Measurements from ENCODE around the gene CDH8.

The CDH8 gene

DNA sequence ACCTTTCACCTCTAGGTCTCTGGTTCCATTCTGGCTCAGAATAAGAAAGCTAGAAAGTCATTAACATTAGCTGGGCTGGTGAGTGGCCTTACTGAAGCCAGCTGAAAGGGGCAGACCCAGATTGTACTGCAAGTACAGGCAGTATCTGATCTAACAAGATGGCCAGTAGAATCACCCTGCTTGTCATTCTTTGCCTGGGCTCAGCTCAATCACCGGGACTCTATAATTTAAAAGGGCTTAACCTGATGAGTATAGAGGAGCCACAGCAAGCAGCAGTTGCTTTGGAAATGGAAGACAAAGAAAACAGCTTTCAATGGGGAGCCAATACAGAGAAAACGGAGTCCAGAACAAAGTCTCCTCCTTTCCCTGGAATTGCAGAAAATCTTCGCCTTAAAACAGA is 13.6 kb downstream of the CDH8 start:
- DNase-seq: no peak

DNA sequence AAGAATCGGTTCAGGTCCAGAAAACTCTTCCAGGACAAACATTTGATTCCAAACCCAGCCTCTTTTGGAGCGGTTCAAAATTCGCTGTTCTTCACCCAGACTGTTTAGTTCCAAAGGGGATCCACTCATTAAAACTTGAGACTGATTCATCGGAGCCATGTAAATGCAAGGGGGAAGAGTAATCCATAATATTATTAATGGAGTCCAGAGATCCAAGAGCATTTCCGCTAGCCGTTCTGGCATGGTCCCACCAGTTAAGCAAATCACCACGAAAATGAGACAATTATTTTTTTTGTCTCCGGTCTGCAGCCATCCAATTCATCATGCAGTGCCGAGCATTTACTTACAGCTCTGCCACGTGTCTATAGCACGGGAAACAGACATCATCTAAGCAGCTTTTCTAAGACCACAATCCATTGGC is 15.1 kb downstream of the CDH8 start:
- DNase-seq: no peak

DNA sequence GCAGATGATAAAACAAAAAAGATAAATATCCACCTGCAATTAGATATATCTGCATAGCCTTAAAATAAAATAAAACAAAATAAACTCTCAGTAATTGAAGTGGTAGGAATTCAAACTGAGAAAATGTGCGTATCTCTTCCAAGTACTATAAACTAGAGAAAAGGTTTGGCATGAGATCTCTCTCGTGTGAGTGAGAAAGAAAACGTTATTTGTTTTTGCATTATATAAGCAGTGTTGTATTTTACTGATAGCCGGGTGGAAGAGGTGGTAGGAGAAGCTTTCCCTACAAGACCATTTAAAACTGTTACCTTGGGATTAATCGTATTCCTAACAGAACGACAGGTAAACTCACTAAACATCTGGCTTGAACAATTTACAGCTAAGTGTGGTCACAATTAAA is 15.6 kb downstream of the CDH8 start:
- DNase-seq: no peak

DNA sequence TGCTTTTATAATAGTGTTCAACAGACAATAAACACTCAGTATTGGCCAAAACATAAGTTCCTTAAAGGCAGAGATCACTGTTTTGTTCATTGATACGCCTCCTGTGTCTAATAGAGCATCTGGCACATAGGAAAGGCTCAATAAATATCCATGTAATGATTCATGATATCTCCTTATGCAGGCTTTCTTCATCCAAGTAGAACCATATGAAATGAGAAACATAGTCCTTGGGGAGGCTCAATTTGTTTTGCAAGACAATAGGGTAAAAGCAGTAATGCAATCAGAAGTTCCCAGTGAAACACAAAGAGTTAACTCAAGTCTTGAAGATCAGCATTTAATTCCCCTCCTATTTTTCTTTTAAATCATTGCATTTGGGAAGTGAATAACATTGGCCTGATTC is 16.4 kb downstream of the CDH8 start:
- DNase-seq: no peak

DNA sequence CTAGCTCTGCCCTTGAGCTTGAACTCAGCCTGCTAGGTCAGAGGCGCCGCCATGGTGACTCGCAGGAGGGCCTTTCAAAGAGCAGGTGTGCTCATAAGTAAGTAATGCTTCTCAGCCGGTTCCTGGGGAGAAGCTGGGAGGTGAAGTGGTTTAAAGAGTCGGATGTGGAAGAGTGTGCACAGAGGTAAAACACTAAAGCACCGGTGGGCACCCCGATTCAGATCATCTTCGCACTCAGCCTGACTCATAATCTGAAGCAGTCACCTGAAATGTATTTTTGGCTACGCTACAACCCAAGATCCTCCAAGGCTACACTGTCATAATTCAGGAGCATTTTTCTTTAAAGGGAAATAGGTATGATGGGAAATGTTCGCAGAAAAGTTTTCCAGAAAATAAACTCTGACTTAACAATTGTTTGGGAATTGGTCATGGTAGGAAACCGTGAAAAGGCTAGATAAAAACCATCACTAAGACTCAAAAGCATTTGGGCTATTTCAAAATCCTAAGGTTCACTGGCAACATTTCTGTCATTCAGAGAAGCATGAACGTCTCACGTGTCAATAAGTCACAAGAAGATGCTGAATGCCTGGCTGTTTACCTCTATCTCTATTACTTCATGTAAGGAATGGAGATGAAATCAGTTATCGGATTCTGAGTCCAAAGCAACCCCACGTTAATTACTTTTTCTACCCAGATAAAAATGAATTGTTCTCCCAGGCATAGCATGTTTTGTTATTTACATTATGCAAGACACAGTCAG is 17.8 kb downstream of the CDH8 start:
- DNase-seq: no peak

DNA sequence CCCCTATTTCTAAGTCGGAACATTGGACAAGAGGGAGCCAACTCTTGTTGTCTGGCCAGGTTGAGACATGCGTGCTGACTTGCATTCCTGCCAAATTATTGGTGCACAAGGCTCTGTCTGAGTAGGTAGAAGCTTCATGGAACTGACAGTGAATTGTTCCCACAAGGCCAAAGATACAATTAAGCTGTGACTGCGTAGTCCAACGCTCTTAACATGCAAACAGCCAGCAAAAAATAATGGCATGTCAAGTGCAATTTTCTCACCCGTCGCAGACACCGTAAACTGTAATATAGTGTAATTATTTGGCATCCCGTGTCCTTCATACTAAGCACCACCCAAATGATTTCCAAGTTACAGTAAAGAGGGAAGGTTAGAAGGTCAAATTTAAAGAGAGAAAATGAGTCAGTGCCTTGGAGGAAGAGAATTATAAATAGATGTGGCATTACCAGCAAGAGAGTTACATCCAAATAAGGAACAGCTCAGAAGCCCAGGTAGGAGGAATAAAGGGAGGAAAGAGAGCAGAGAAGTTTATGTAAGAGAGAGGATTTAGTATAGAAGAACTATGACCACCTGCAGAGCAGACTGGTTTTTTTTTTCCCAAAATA is 21.8 kb downstream of the CDH8 start:
- peak; percentile 30 for DNase-seq

DNA sequence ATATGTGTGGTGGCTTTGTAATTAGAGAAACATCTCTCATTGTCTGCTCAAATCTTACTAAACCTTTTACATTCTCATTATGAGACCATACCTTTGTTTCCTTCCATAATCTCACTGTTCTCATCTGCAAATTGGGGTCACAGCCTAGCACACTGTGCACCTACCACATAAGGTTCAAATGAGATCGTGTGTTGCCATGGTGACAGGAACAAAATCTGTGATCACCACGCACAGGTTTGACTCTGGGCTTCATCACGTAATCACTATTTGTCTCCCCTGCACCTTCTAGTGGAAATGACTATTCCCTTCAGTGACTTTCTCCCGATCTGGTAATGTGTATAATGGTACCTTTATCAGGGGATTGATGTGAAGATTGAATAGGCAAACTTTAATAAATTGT is 26.1 kb downstream of the CDH8 start:
- DNase-seq: no peak

DNA sequence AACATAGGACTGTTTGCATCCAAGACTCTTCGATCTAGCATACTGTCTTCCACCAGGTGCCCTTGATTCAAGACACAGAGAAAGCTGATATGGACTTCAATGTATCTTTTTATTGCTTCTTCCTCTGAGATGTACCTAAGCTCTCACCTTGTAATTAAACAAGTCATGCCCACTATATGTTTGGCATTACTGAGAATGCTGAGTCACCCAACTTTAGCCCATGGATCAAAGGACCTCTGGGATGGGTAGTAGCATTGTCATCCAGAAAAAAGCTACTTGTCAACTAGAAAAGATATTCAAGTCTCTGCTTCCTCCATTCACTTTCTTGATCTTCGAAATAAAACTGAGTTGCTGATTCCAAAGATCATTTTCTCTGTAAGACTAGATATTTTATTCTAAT is 37.8 kb downstream of the CDH8 start:
- DNase-seq: no peak

DNA sequence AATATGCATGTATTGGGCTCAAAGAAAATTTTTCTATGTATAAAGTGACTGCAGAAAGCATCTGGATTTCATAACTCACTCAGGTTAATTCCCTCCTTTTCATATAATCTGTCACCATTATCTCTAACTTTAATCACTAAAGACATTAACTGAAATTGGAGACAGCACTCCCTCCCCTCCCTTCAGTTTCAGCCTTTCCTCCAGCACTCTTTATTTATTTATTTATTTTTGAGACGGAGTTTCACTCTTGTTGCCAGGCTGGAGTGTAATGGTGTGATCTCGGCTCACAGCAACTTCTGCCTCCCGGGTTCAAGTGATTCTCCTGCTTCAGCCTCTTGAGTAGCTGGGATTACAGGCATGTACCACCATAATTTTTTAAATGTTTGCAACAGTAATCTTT is 43.1 kb downstream of the CDH8 start:
- no peak for DNase-seq

DNA sequence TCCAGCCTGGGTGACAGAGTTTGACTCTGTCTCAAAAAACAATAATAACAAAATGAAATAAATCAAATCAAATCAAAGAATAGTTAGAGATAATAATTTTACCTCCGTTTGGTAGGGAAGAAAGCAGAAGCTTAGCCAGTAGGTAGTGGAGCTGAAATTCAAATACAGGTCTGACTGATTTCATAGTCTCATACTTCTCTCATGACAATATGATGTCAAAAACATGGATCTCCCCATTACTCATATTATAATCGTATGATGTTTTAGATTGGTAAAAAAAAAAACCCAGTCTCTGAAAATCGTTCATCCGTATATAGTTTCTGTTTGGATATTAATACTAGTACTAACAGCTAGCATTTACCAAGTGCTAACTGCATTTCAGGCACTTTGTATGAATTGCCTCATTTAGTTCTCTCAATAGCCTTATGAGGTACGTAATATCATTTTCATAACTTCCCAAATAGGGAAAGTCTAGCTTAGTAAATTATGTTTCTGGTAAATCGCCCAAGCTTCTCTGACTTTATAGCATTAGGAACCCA is 48.7 kb downstream of the CDH8 start:
- no peak for DNase-seq

DNA sequence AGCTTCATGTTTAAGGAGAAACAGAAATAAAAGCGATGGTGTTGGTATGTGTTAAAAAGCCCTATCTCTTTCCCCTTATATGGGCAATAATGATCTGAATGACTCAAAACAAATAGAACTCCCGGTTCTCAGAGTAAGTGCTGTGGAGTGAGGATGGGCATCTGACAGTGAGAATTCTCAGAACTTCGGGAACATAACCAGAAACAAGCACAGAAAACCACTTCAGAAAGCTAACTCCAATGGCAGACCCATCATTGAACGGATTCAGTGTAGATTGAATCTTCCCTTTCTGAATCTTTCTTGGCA is 67.2 kb downstream of the CDH8 start:
- DNase-seq: no peak

DNA sequence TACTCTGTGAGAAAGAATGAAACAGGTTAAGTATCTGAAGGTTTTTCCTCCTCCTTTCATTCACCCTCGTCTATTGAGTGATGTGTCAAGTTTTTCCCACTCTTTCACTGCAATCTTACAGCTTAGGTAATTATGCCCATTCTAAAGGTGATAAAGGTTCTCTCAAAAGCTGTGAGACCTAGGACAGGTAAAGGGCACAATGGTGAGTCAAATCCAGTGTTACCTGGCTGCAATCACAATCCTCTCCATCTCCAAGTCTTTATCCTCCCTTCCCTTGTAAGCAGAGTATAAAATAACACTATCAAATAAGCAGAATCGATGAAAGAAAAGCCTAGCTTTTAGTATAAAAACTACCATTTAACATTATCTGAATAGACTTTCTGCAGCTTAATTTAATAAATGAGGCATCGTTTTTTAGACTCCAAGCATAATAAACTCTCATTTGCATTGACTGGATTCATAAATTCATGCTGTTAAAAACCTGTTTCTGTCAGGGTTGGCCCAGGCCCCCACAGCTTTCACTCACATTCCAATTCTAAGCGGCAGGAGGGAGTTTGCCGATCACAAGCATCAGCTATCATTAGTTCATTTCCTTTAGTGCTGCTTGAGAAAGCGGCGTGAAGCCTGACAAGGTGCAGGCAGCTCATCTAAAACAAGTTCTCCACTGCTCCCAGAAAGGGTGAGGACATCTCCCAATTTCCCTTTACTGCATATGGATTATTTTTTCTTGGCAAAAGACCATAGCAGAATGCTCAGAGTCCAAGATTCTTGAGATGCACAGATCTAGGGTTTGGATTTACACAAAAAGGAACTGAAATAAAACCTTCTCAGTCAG is 67.8 kb downstream of the CDH8 start:
- no peak for DNase-seq

DNA sequence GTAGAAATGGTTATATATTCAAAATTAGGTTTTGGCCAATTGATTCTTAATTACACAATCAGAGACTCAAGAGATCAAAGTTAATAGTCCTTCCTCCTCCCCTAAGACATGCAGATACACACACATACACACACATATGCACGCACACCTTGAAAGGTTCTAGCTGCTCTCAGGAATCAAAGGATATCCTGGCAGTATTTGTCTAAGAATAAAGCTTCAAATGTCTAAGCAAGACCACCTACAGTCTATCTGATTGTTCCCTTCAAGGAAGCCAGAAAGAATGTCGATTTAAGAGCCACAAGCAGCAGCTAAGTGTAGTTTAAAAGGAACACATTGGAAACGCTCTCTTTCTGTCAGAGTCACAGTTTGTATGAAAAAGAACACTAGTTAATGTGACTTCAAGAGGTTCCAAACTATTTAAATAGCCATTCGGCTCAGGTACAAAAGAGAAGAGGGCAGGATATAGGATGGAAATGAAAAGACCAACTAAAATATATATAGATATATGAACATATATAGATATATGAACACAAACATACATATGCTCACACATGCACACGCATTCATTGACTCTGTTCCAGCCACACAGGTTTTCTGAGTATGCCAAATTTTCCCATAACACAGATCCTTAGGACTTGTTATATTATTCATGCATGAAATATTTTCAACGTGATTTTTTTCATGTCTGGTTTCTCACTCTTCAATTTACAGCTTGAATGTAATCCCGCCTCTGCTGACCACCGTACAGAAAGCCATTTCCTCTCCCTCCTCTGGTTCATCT is 79.0 kb downstream of the CDH8 start:
- DNase-seq: no peak

DNA sequence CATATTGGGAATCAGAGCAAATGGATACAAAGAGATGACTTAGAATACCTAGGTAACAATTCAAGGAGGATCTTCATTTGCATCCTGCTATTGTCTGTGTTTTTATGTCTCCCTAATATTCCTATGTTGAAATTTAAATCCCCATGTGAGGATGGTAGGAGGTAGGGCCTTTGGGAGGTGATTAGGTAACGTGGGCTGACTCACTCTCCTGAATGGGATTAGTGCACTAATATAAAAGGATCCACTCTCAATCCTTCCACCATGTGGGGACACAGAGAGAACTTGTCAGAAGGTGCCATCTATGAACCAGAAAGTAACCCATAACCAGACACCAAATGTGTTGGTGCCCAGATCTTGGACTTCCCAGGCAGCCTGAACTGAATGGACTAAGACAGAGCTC is 83.4 kb downstream of the CDH8 start:
- DNase-seq: no peak

DNA sequence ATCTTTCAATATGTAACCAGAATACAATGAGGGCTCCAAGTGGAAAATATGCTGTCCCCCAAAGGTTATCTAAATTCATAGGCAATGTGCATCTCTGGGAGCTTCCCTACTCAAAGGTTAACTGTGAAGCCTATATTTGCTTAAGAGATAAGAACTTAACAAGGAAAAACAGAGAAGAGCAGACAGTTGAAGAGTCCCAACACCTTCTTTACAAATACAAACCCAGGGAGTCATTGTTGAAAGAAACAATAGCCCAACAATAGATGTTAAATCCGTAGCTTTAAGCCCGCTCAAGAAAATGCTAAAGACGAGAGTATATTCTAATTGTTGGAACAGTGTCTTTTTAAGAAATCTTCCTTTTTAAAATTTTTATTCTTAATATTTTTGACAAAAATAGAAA is 87.8 kb downstream of the CDH8 start:
- DNase-seq: no peak

DNA sequence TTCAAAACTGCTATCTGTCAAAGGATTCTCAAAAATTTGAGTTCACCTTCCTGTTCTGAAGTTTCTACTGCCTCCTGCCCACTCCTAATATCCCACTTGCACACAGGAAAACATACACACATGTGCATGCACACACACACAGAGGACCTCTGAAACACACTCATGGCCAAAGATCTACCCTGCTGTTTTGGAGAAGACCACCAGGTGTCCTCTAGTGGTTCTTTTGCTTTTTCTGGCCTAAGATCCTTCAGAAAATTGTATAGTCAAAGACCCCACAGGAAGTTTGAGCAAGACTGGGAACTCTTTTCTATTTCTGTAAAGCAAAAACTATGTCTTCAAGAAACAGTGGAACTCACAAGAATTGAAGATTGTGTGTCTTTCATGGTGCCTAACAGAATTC is 90.2 kb downstream of the CDH8 start:
- DNase-seq: no peak

DNA sequence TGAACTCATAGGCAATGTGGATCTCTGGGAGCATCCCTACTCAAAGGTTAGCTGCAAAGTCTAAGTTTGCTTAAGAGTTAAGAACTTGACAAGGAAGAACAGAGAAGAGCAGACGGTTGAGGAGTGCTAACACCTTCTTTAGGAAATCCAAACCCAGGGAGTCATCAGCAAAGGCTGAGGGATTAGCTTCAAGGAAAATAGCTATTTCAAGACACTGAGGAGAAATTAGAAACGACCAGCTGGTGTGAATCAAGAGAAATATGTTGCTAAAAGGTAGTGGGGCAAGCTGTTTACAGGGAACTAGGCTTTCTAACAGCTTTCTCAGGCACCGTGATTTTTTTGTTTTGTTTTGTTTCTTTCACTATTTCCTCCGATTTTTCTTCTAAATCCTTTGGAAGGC is 90.7 kb downstream of the CDH8 start:
- no peak for DNase-seq

DNA sequence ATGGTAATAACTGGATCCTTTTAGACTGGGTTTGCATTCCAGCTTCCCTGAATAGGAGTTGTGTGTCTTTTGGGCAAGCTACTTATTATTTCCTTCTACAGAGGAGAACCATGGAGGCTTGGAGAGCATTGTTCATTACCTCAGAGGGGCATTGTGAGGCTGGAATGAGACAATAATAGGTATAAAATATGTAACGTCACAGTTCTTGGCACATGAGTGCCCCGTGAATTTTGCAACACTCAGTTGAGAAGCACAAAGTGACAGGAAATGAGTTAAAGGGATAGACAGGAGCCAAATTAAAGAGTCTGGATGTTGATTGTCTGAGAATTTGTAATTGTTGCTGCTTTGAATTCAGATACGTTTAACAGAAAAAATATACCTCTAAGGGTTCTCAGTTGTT is 92.2 kb downstream of the CDH8 start:
- DNase-seq: no peak

DNA sequence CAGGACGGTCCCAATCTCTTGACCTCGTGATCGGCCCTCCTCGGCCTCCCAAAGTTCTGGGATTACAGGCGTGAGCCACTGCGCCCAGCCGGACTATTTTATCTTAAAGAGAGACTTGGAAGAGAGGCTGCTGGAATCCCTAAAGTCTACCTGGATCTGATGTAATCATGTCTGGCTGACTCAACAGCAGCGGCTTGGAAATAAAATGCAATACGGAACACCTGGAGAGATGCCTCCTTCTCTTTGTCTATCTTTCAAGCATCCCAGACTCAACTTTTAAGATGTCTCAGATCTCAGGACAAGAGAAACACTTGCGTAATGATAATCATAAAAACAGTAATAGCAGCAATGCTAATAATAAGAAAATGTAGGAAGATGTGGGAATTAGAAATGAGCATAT is 95.6 kb downstream of the CDH8 start:
- DNase-seq: no peak

DNA sequence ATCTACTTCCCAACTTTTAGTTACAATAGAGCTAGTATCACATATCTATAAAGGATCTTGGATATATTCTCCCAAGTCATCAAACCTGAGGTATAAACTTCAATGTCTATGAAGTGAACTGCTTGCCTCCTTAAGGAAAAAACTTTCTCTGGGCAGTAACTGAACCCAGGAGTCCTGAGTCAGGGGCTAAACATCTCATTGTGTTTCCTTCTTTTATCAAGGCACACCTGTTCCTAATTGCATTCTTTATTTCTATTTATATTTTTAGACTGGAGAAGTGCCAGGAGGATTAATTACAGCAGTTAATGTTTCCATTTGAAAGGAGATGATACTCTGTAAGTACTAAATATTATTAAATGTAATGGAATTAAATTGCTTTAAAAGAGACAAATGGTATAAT is 98.6 kb downstream of the CDH8 start:
- no peak for DNase-seq

DNA sequence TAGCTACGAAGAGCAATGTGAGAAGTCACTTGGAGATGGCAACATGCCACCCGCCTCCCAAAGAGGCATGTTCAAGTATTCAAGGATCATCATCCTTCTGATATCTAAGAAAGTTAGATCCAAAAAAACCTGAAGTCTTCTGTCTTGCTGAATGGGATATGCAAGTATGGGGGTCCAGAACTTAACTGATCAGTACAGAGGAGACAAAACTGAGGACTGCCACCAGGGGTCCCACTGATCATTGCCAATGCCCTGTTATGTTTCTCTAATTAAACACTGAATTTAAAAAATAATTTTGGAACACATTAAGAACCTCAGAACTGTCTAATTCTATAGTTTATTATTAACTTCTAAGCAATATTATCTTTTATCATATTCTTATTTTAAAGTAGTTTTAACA is 99.7 kb downstream of the CDH8 start:
- DNase-seq: no peak

DNA sequence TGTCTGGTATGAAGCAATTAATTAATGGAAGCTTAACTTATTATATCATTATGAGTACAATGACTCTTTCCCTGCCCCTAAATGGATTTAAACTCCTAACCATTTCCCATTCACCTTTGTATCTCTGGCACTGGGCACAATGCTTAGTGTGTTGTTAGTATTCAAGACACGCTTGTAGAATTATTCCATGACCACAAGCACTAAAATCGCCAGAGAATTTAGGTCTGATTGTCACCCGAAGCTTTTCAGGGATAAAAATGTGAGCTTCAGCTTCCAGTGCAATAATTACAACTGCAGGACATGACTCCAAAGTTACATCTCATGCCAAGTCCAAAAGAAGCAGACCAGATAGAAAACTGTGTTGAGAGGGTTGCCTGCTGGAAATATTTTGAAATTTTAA is 101.6 kb downstream of the CDH8 start:
- no peak for DNase-seq

DNA sequence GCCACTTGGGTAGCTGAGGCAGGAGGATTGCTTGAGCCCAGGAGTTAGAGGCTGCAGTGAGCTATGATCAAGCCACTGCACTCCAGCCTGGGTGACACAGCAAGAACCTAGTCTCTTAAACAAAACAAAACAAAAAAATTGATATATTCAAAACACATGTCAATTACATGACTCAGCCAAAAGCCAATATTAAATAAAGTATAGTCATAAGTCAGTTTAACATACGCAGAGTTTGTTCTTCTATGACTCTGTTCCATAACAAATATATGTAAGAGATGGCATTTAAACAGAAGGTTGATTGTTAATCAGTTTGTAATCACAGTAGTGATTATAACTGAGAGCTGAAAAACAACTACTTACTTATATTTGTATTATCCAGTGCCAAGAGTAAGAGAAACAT is 106.5 kb downstream of the CDH8 start:
- DNase-seq: no peak
